ENCODE data around the gene EDARADD. TPM values are rescaled to one million over a fixed set of nuclear protein-coding genes. Genes with fewer than 3 reads are reported as not detected.

EDARADD gene
- total and polyA plus RNA-seq, 2 of the 13 experiments (the other 11 are each of a cell fraction or from before 2014, with no cell fraction given) = 0.03 TPM; not detected in 1

GRCh38 chr1:236515443-236515958 lies 121.4 kb downstream of the EDARADD start (continued):
- TF ChIP-seq ZMYM3 (CRISPR knock-in tag; IDR thresholded peaks at IDR 0.05) (0 out of 2 replicates have a peak, but pooled peaks have one; percentile 22), AHDC1 (CRISPR knock-in tag; IDR thresholded peaks at IDR 0.05; ENCODE audit: borderline replicate concordance) (peak; percentile 65; the same call in 1 of the 2 replicates), ZNF234 (CRISPR knock-in tag; conservative IDR thresholded peaks at IDR 0.05) (no peak), HOXA3 (CRISPR knock-in tag; IDR thresholded peaks at IDR 0.05) (peak; percentile 44; the same call in 1 of the 2 replicates), SALL1 (CRISPR knock-in tag; IDR thresholded peaks at IDR 0.05) (peak; percentile 96), BATF2 (CRISPR knock-in tag; IDR thresholded peaks at IDR 0.05) (no peak), HIC2 (CRISPR knock-in tag; IDR thresholded peaks at IDR 0.05; ENCODE audit: low read depth) (no peak), NFIC (IDR thresholded peaks at IDR 0.05; ENCODE audit: low read length) (0 out of 2 replicates have a peak, but pooled peaks have one; percentile 56), KAT7 (CRISPR knock-in tag; IDR thresholded peaks at IDR 0.05; ENCODE audit: borderline replicate concordance) (peak; percentile 62; the same call in 1 of the 2 replicates), RELA (CRISPR knock-in tag; IDR thresholded peaks at IDR 0.05) (no peak)
- TF ChIP-seq, protein P1, sequence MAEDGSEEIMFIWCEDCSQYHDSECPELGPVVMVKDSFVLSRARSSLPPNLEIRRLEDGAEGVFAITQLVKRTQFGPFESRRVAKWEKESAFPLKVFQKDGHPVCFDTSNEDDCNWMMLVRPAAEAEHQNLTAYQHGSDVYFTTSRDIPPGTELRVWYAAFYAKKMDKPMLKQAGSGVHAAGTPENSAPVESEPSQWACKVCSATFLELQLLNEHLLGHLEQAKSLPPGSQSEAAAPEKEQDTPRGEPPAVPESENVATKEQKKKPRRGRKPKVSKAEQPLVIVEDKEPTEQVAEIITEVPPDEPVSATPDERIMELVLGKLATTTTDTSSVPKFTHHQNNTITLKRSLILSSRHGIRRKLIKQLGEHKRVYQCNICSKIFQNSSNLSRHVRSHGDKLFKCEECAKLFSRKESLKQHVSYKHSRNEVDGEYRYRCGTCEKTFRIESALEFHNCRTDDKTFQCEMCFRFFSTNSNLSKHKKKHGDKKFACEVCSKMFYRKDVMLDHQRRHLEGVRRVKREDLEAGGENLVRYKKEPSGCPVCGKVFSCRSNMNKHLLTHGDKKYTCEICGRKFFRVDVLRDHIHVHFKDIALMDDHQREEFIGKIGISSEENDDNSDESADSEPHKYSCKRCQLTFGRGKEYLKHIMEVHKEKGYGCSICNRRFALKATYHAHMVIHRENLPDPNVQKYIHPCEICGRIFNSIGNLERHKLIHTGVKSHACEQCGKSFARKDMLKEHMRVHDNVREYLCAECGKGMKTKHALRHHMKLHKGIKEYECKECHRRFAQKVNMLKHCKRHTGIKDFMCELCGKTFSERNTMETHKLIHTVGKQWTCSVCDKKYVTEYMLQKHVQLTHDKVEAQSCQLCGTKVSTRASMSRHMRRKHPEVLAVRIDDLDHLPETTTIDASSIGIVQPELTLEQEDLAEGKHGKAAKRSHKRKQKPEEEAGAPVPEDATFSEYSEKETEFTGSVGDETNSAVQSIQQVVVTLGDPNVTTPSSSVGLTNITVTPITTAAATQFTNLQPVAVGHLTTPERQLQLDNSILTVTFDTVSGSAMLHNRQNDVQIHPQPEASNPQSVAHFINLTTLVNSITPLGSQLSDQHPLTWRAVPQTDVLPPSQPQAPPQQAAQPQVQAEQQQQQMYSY (CRISPR knock-in tag; IDR thresholded peaks at IDR 0.05) = peak; percentile 83; the same call in 1 of the 2 replicates
- TF ChIP-seq, protein P2, sequence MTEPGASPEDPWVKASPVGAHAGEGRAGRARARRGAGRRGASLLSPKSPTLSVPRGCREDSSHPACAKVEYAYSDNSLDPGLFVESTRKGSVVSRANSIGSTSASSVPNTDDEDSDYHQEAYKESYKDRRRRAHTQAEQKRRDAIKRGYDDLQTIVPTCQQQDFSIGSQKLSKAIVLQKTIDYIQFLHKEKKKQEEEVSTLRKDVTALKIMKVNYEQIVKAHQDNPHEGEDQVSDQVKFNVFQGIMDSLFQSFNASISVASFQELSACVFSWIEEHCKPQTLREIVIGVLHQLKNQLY (CRISPR knock-in tag; IDR thresholded peaks at IDR 0.05) = peak; percentile 49; the same call in 1 of the 2 replicates
- TF ChIP-seq, protein P3, sequence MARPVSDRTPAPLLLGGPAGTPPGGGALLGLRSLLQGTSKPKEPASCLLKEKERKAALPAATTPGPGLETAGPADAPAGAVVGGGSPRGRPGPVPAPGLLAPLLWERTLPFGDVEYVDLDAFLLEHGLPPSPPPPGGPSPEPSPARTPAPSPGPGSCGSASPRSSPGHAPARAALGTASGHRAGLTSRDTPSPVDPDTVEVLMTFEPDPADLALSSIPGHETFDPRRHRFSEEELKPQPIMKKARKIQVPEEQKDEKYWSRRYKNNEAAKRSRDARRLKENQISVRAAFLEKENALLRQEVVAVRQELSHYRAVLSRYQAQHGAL (CRISPR knock-in tag; IDR thresholded peaks at IDR 0.05; ENCODE audit: not compliant biosample characterization) = no peak

All from HepG2 (cell line).